K562 (cell line): ENCODE data around the gene ZNF488. TPM values are rescaled to one million over a fixed set of nuclear protein-coding genes. Genes with fewer than 3 reads are reported as not detected.

ENCODE experiments used
- AFF4 ChIP-seq: sonication (generic); formaldehyde crosslinking; IDR thresholded peaks from 2 replicates; pipeline ENCODE4 v1.8.0; 2023; ENCODE audit warnings: mild to moderate bottlenecking, missing genetic modification reagents
- BCL6 ChIP-seq: fragments of 250-450 bp; sonication (Bioruptor Pico); IDR thresholded peaks from 2 replicates; pipeline ENCODE4 v1.4.0; 2020
- CBX5 ChIP-seq: IDR thresholded peaks from 2 replicates; pipeline ENCODE4 v1.6.1; 2014; ENCODE audit warnings: low read depth, borderline replicate concordance
- CHAMP1 ChIP-seq: fragments of 450-650 bp; IDR thresholded peaks from 2 replicates; pipeline ENCODE4 v1.6.1; 2016; ENCODE audit warnings: mild to moderate bottlenecking
- EHMT2 ChIP-seq: fragments of 450-650 bp; IDR thresholded peaks from 2 replicates; pipeline ENCODE4 v1.6.1; 2018; ENCODE audit warnings: antibody characterized with exemption
- FOXA1 ChIP-seq: fragments of 450-650 bp; IDR thresholded peaks from 2 replicates; pipeline ENCODE4 v1.6.1; 2016; ENCODE audit warnings: mild to moderate bottlenecking, borderline replicate concordance
- FOXJ2 ChIP-seq: fragments of 200-800 bp; sonication (Bioruptor generic); IDR thresholded peaks from 2 replicates; pipeline ENCODE4 v1.6.1; 2016; ENCODE audit warnings: missing genetic modification characterization, missing compliant biosample characterization
- MBD1 ChIP-seq: fragments of 250-450 bp; sonication (Bioruptor Pico); IDR thresholded peaks from 2 replicates; pipeline ENCODE4 v1.8.0; 2022; ENCODE audit warnings: inconsistent platforms
- NFE2 ChIP-seq: IDR thresholded peaks from 2 replicates; pipeline ENCODE4 v1.6.1; 2014; ENCODE audit warnings: antibody characterized with exemption, low read depth
- RBBP5 ChIP-seq: fragments of 200-600 bp; sonication (generic); IDR thresholded peaks from 2 replicates; pipeline ENCODE4 v1.6.1; 2012; ENCODE audit warnings: borderline replicate concordance, mild to moderate bottlenecking, low read length, control low read depth, inconsistent platforms; ENCODE audit not compliant: insufficient read depth, poor library complexity, severe bottlenecking
- ZBTB7A ChIP-seq: IDR thresholded peaks from 2 replicates; pipeline ENCODE4 v1.6.1; 2011; ENCODE audit warnings: low read depth, mild to moderate bottlenecking, low read length, moderate library complexity, borderline replicate concordance; ENCODE audit not compliant: control insufficient read depth
- ZNF175 ChIP-seq: fragments of 200-800 bp; sonication (Bioruptor generic); IDR thresholded peaks from 2 replicates; pipeline ENCODE4 v1.6.1; 2016; ENCODE audit warnings: low read depth, mild to moderate bottlenecking, missing genetic modification characterization, missing compliant biosample characterization
- ZNF609 ChIP-seq: sonication (generic); formaldehyde crosslinking; IDR thresholded peaks from 2 replicates; pipeline ENCODE4 v1.8.1; 2023; ENCODE audit warnings: missing genetic modification reagents, mild to moderate bottlenecking, borderline replicate concordance
- polyA plus RNA-seq, 8 experiments: library from polyadenylated mRNA; depleted of rRNA in 4 of 8; stranded (reverse) in 5 of 8; unstranded in 3 of 8; fragments of >200 nt; fragmentation: Nextera tagmentation in 2 of 8; fragmentation: Illumina TruSeq in 1 of 8; extraction: Ambion mirVana in 2 of 8; extraction: Trizol in 1 of 8; gene quantifications; 2 replicates each; pipeline versions ENCODE4 v1.2.1 to v1.2.3, GENCODE V29; 2011 to 2014; ENCODE audit warnings: inconsistent platforms in 1 of 8, missing spikeins in 1 of 8
- total RNA-seq, 7 experiments: library from RNA; depleted of rRNA in 6 of 7; stranded (reverse); fragments of >200 nt in 6 of 7; fragmentation: Illumina TruSeq in 2 of 7; extraction: Trizol in 2 of 7; gene quantifications; 2 replicates each; pipeline versions ENCODE4 v1.2.1 to v1.2.3, GENCODE V29; 2011 to 2021; ENCODE audit warnings: low replicate concordance in 1 of 7

ZNF488 gene
- total and polyA plus RNA-seq, 9 of the 15 experiments (the other 6 are each of a cell fraction or from before 2014, with no cell fraction given) = 0.03 to 0.09 (median 0.05) TPM; not detected in 3

DNA sequence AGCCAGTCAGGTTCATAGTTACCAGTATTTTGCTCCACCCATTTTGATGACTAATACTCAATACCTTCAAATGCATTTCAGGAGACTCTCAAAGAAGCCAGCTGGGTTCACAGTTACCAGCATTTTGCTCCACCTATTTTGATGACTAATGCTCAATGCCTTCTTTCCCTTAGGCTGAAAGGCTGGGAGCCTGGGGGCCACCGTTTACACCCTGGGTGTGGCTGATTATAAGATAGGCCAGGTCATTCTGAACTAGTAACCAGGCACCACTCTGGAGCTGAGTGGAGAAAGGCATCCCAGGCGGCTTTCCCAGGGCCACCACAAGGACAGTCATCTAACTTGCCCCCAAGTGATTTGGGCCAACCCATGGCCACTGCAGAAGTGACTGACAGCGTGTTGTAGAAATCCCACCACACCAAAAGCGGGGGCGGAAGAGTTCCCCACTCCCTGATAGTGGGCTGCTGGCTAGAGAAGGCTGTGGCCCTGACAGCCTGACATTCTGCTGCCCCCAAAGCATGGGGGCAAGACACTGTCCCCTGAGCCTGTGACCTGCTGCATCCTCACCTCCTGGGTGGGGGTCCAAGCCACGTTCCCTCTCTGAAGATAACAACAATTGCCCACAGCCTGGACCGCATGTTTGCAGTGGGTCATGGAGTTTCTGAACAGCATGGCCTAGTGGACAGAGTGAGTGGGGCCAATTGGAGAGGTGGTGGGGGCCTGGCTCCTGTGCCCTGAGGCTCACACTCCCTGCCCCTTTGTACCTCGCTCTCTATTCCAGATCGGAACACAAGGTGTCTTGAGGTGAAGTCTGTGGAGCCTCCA, 23.0 kb upstream of the ZNF488 start (continued):
- TF ChIP-seq FOXA1 (no peak), MBD1 (CRISPR knock-in tag) (no peak), RBBP5 (no peak), CHAMP1 (no peak), FOXJ2 (tag) (no peak), AFF4 (CRISPR knock-in tag) (no peak), NFE2 (peak; percentile 73), ZNF175 (CRISPR knock-in tag) (no peak), CBX5 (no peak), ZNF609 (CRISPR knock-in tag) (no peak), BCL6 (CRISPR knock-in tag) (no peak), EHMT2 (0 out of 2 replicates have a peak, but pooled peaks have one; percentile 12), ZBTB7A (peak; percentile 61; the same call in 1 of the 2 replicates)
